ENCODE data around the gene CPNE4. TPM values are rescaled to one million over a fixed set of nuclear protein-coding genes. Genes with fewer than 3 reads are reported as not detected.

Gene CPNE4
- total RNA-seq (ENCODE audit: unreplicated experiment), result 2.7 TPM
- long read RNA-seq, partial matches to known transcripts, result 0 of 2 reads
- long read RNA-seq, other reads (novel, unspliced or antisense), result 2 of 2 reads

DNA sequence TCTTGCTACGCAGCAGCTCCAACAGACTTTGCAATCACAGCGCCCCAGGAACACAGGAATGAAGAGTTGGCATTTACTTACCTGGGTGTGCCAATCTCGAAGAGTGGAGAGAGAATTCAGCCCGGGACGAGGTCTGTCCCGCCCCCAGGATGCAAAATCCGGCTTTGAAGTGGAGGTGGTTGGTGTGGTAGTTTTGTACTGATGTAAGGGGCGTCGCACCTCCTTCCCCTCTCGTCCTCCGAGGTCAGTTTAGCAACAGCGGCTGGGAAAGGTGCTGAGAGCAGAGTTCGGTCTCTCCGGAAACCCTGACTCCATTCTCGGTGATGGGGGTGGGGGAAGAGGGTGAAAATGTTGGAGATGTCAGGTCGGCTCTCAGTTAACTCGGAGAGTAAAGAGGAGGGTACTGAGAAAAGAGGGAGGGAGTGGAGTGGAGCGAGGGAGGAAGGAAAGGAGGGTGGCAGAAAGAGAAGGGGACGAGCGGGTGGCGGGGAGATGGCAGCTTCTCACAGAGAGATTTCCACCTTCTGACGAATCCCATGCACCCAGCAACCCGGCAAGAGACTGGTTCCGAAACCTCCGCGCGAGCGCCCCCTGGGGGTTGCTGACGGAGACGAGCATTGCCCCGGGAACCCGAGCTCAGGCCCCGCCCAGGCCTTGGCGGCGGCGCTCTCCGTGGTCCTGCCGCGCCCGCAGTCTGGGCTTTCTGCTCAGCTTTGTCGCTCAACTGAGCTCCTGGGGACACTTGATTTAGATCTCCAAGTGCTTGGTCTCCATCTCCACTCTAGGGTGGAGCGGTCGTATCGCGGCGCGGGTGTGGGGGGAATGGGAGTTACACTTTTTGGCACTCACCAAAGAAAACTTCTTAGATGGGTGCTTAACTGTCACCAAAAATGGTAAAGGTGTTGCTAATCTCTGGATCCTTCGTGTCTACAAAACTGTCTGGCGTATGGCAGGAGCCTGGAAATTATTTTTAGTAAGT lies at the start of gene CPNE4:
CPNE4 (minus strand) TSS at position 529 of the 979 bp plus-strand sequence.
- Mint-ChIP-seq H3K4me1 (ENCODE audit: low read depth, unreplicated experiment) (peaks cover 2% of the 10 kb centered on the region), H3K27ac (ENCODE audit: unreplicated experiment) (no peak within 1 kb of the TSS), H3K27me3 (ENCODE audit: unreplicated experiment) (peaks cover 10% of the 10 kb centered on the region), H3K9me3 (ENCODE audit: unreplicated experiment) (no peaks in the 10 kb centered on the region), H3K4me3 (ENCODE audit: unreplicated experiment) (peak within 1 kb of the TSS; percentile 96), H3K36me3 (ENCODE audit: unreplicated experiment) (no peaks in the 10 kb centered on the region)
- DNase-seq, result peak; percentile 98
- TF ChIP-seq, protein P1, sequence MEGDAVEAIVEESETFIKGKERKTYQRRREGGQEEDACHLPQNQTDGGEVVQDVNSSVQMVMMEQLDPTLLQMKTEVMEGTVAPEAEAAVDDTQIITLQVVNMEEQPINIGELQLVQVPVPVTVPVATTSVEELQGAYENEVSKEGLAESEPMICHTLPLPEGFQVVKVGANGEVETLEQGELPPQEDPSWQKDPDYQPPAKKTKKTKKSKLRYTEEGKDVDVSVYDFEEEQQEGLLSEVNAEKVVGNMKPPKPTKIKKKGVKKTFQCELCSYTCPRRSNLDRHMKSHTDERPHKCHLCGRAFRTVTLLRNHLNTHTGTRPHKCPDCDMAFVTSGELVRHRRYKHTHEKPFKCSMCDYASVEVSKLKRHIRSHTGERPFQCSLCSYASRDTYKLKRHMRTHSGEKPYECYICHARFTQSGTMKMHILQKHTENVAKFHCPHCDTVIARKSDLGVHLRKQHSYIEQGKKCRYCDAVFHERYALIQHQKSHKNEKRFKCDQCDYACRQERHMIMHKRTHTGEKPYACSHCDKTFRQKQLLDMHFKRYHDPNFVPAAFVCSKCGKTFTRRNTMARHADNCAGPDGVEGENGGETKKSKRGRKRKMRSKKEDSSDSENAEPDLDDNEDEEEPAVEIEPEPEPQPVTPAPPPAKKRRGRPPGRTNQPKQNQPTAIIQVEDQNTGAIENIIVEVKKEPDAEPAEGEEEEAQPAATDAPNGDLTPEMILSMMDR (IDR thresholded peaks at IDR 0.05; ENCODE audit: partially characterized antibody, unreplicated experiment), result peak; percentile 94

DNA sequence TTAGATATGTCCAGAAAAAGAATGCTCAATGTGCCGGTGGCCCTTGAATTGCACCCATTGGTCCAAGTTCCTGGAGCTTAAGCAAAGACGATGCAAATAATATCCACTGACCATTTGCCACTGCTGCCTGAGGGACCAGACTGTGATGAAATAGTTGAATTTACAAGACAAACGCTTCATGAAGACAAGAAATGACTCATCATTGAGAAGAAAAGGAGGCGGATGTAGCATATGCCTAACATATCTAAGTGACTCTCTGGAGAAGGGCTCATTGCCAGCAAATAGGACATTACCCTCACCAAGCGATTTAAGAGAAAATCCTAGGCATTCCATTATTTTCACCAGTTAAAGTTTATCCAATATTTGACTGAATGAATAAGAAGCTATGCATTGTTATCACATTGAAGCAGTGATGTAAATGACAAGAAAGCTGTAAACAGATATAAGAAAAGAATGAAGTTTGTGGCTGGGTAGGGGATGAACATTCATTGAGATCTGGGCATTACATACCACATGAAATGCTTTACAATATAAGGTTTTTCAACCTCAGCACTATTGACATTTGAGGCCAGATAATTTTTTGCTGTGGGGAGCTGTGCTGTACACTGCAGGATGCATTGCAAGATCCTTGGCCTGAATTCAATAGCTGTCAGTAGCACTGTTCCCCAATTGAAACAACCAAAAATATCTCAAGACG lies 48.9 kb upstream of the CPNE4 start:
- no peak for DNase-seq

DNA sequence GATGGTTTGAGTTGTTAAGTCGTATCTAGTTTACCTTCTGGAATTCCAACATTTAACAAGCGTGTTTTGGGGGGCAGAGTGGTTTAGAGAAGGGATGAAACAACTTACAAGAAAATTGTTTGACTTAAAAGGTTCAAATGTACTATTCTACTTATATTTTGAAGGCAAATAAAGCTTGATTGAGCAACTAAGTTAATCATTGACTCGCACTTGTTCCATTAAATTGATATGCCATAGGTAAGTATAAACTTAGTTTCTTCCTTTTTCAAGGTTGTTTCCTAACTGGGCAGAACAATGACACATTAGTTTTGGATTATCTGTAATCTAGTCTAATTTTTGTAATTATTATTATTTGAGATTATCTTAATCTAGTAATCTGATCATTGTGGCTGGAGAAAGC lies 48.3 kb upstream of the CPNE4 start:
- TF ChIP-seq, protein P1 (IDR thresholded peaks at IDR 0.05; ENCODE audit: partially characterized antibody, unreplicated experiment), result no peak
- Mint-ChIP-seq H3K36me3 (ENCODE audit: unreplicated experiment) (no peaks in the 10 kb centered on the region), H3K9me3 (ENCODE audit: unreplicated experiment) (no peaks in the 10 kb centered on the region), H3K27me3 (ENCODE audit: unreplicated experiment) (no peaks in the 10 kb centered on the region), H3K4me1 (ENCODE audit: low read depth, unreplicated experiment) (no peaks in the 10 kb centered on the region), H3K4me3 (ENCODE audit: unreplicated experiment) (no peak overlapping the region), H3K27ac (ENCODE audit: unreplicated experiment) (no peak overlapping the region)
- no peak for DNase-seq

More for the DNA sequence above, 48.9 kb upstream of the CPNE4 start:
- H3K4me3 Mint-ChIP-seq (ENCODE audit: unreplicated experiment), result no peak overlapping the region
- H3K36me3 Mint-ChIP-seq (ENCODE audit: unreplicated experiment), result no peaks in the 10 kb centered on the region
- TF ChIP-seq, protein P1 (IDR thresholded peaks at IDR 0.05; ENCODE audit: partially characterized antibody, unreplicated experiment), result no peak
- H3K27ac Mint-ChIP-seq (ENCODE audit: unreplicated experiment), result no peak overlapping the region
- H3K27me3 Mint-ChIP-seq (ENCODE audit: unreplicated experiment), result no peaks in the 10 kb centered on the region
- H3K9me3 Mint-ChIP-seq (ENCODE audit: unreplicated experiment), result no peaks in the 10 kb centered on the region
- no peaks in the 10 kb centered on the region for H3K4me1 Mint-ChIP-seq (ENCODE audit: low read depth, unreplicated experiment)

DNA sequence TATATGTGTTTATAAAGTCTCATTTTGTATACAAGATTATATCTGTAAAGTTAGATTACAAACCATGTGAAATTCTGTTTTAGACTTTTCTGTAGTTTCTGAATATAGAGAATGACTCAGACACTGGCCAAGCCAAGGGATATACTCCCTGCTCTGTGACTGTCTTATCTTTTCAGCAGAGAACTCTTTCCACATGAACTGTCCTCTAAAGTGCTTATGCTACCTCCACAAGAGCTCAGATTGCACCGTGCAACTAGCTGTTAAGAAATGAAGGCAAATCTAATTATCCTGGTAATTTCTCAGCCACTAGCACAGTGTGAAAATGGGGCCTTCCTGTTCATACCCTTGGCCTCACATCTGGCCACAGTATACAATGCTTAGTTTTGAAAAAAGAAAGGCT lies 44.3 kb upstream of the CPNE4 start:
- Mint-ChIP-seq H3K27ac (ENCODE audit: unreplicated experiment) (no peak overlapping the region), H3K27me3 (ENCODE audit: unreplicated experiment) (peaks cover 2% of the 10 kb centered on the region), H3K4me3 (ENCODE audit: unreplicated experiment) (no peak overlapping the region), H3K36me3 (ENCODE audit: unreplicated experiment) (no peaks in the 10 kb centered on the region), H3K4me1 (ENCODE audit: low read depth, unreplicated experiment) (no peaks in the 10 kb centered on the region), H3K9me3 (ENCODE audit: unreplicated experiment) (no peaks in the 10 kb centered on the region)
- TF ChIP-seq, protein P1 (IDR thresholded peaks at IDR 0.05; ENCODE audit: partially characterized antibody, unreplicated experiment), result no peak
- DNase-seq, result no peak

All from glutamatergic neuron (in vitro differentiated cells).